ENCODE results near the gene FCHSD2.

GRCh38 chr11:72962717-72963116 lies 179.4 kb downstream of the FCHSD2 start:
- TF ChIP-seq EZH2phosphoT487 (IDR thresholded peaks at IDR 0.05; ENCODE audit: insufficient read depth, low read depth), result no peak
- TF ChIP-seq EZH2 (IDR thresholded peaks at IDR 0.05; ENCODE audit: insufficient read depth, poor library complexity, severe bottlenecking), result no peak

Data from GM23248 (cell line).